Gastrocnemius medialis (tissue), 4 donors: Measurements from ENCODE around the gene PTPRF.

Source experiments
- POLR2A ChIP-seq, 2 donors: fragments of 450-650 bp; IDR thresholded peaks; one replicate each; pipeline ENCODE4 v1.6.1; 2017; ENCODE audit warnings: antibody characterized with exemption in 2 of 2, mild to moderate bottlenecking in 2 of 2, moderate library complexity in 2 of 2
- TF ChIP-seq, protein P1 (sequence below), 5 experiments: fragments of 450-650 bp in 3 of 5; fragments of 200-600 bp in 2 of 5; sonication (generic) in 2 of 5; IDR thresholded peaks in 4 of 5; conservative IDR thresholded peaks in 1 of 5; 1 replicate in 4 of 5; 2 replicates in 1 of 5; pipeline ENCODE4 v1.5.1; 2016 to 2019; ENCODE audit warnings: antibody characterized with exemption in 5 of 5, mild to moderate bottlenecking in 3 of 5, moderate library complexity in 3 of 5

DNA sequence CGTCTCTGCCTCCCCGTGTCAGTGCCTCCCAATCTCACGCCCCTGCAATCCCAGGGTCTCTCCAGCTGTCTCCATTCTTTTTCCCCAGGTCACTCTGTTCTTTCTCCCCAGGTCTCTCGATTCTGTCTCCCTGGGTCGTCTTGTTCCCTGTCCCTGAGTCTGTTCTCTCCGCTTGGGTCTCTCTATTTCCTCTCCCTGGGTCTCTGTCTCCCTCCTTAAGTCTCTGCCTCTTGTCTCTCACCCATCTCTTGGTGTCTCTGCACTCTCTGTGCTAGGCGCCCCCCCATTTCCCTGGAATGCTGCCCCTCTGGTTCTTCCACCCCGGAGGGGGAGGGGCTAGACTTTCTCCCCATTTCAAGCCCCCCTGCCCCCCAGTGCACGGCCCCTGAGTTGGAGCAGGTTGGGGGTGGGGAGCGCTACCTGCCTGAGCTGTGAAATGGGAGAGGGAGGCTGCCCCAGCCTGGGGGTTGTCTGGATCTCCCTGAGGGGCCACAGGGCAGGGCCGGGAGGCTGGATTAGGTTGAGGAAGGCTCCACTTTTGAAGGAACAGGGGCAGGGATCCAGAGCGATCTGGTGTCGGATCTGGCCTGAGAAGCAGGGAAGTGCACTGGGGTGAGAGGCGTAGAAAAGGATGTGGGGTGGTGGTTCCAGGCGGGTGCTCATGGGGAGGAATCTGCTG lies 1.4 kb downstream of the PTPRF start:
- TF ChIP-seq, protein P1, sequence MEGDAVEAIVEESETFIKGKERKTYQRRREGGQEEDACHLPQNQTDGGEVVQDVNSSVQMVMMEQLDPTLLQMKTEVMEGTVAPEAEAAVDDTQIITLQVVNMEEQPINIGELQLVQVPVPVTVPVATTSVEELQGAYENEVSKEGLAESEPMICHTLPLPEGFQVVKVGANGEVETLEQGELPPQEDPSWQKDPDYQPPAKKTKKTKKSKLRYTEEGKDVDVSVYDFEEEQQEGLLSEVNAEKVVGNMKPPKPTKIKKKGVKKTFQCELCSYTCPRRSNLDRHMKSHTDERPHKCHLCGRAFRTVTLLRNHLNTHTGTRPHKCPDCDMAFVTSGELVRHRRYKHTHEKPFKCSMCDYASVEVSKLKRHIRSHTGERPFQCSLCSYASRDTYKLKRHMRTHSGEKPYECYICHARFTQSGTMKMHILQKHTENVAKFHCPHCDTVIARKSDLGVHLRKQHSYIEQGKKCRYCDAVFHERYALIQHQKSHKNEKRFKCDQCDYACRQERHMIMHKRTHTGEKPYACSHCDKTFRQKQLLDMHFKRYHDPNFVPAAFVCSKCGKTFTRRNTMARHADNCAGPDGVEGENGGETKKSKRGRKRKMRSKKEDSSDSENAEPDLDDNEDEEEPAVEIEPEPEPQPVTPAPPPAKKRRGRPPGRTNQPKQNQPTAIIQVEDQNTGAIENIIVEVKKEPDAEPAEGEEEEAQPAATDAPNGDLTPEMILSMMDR (IDR thresholded peaks at IDR 0.05 in 4 of 5, conservative IDR thresholded peaks at IDR 0.05 in 1 of 5), result no peak
- no peak for TF ChIP-seq POLR2A (IDR thresholded peaks at IDR 0.05)
